ENCODE data around the gene TMEM132C.

GRCh38 chr12:128727461-128727860 is 460.5 kb downstream of the TMEM132C start:
- TF ChIP-seq, protein P1, sequence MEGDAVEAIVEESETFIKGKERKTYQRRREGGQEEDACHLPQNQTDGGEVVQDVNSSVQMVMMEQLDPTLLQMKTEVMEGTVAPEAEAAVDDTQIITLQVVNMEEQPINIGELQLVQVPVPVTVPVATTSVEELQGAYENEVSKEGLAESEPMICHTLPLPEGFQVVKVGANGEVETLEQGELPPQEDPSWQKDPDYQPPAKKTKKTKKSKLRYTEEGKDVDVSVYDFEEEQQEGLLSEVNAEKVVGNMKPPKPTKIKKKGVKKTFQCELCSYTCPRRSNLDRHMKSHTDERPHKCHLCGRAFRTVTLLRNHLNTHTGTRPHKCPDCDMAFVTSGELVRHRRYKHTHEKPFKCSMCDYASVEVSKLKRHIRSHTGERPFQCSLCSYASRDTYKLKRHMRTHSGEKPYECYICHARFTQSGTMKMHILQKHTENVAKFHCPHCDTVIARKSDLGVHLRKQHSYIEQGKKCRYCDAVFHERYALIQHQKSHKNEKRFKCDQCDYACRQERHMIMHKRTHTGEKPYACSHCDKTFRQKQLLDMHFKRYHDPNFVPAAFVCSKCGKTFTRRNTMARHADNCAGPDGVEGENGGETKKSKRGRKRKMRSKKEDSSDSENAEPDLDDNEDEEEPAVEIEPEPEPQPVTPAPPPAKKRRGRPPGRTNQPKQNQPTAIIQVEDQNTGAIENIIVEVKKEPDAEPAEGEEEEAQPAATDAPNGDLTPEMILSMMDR (IDR thresholded peaks at IDR 0.05), result no peak
- no peak for TF ChIP-seq POLR2AphosphoS5 (IDR thresholded peaks at IDR 0.05)
- TF ChIP-seq EP300 (IDR thresholded peaks at IDR 0.05), result no peak

Data from sigmoid colon (tissue), 4 donors.